ENCODE data around the gene AMN1.
"Not testable (repeated sequence)": the region's sequence is repeated elsewhere in the genome, so short reads cannot be mapped to it uniquely, and the experiment has no call there.

GRCh38 chr12:31669582-31669981 is 59.2 kb downstream of the AMN1 start:
- not testable (repeated sequence) for TF ChIP-seq CTCF (IDR thresholded peaks at IDR 0.05; ENCODE audit: low read depth, low read length, poor library complexity, severe bottlenecking); EZH2phosphoT487 (IDR thresholded peaks at IDR 0.05; ENCODE audit: borderline replicate concordance, low read length)
